GM18505 (cell line): ENCODE data around the gene LUC7L2.
"Not testable (repeated sequence)": the region's sequence is repeated elsewhere in the genome, so short reads cannot be mapped to it uniquely, and the experiment has no call there.

Source experiments
- ATAC-seq: cut with Tn5 transposase; IDR thresholded peaks from one replicate; pipeline ENCODE4 v1.9.1; 2021; ENCODE audit not compliant: unreplicated experiment
- POLR2A ChIP-seq: IDR thresholded peaks from 4 replicates; pipeline ENCODE4 v1.6.1; 2011; ENCODE audit warnings: borderline replicate concordance; ENCODE audit not compliant: insufficient read depth, insufficient read length; ENCODE audit errors: extremely low read depth

Gene LUC7L2

GRCh38 chr7:139340808-139341057 is 19.0 kb upstream of the LUC7L2 start:
- TF ChIP-seq POLR2A: no peak
- no peak for ATAC-seq

DNA sequence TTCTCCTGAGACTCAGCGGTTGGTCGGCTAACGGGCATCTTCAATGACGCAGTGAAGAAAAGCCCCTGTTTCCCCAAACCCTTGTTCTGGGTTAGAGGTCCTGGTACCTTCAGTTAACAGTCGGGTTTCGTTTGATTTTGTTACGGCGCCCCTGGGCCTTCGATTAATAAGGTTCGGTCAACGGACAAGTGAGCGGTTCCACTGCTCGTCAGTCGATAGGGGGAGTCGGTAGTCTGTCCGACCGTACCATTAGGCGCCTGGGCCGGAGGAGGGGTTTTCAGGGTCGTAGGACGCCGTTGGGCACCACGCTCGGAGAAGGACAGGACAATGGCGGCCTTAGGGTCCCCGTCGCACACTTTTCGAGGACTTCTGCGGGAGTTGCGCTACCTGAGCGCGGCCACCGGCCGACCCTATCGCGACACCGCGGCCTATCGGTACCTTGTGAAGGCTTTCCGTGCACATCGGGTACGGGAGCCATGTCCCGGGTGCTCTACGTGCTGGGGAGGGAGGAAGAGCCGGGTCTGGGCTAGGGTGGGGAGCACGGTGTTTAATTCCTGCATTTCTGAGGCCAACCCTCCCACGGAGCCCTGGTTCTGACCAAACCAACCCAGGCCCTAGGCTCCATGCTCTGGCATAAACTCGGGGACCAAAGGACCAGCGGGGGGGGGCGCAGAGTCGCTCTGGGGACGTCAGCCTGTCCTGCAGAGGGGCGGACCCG is 18.5 kb upstream of the LUC7L2 start, which contains the start of gene FMC1:
TSS of gene FMC1 (plus strand) at position 280 of the 718 bp plus-strand sequence. CDS start at position 328, 48 bp downstream.
- peak; percentile 80 for TF ChIP-seq POLR2A
- ATAC-seq: peak; percentile 46

GRCh38 chr7:139341776-139342226 is 17.9 kb upstream of the LUC7L2 start:
- no peak for TF ChIP-seq POLR2A

GRCh38 chr7:139345042-139345441 is 14.7 kb upstream of the LUC7L2 start:
- no peak for ATAC-seq

More at GRCh38 chr7:139341776-139342226, 17.9 kb upstream of the LUC7L2 start:
- ATAC-seq: no peak

GRCh38 chr7:139351027-139351426 is 8.7 kb upstream of the LUC7L2 start:
- no peak for TF ChIP-seq POLR2A
- no peak for ATAC-seq

More at GRCh38 chr7:139345042-139345441, 14.7 kb upstream of the LUC7L2 start:
- no peak for TF ChIP-seq POLR2A

- ATAC-seq: no peak
- no peak for TF ChIP-seq POLR2A
These were observed 5.0 kb upstream of the LUC7L2 start for GRCh38 chr7:139354729-139355128.

DNA sequence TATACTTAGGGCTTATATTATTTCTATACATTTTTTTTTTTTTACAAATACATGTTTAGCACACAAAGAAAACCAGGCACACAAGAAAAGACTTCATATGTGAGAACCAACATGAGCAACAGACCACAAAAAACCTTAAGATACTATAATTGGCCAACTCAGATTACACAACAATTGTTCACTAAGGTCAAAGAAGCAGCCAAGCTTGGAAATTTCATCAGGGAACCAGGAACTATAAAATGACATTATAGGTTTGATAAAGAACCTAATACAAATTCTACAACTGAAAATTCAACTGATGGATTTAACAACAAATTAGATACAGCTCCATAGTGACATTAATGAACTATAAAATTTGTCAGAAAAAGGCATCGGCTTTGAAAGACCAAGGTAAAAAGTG is 4.4 kb upstream of the LUC7L2 start:
- no peak for ATAC-seq
- TF ChIP-seq POLR2A: no peak

DNA sequence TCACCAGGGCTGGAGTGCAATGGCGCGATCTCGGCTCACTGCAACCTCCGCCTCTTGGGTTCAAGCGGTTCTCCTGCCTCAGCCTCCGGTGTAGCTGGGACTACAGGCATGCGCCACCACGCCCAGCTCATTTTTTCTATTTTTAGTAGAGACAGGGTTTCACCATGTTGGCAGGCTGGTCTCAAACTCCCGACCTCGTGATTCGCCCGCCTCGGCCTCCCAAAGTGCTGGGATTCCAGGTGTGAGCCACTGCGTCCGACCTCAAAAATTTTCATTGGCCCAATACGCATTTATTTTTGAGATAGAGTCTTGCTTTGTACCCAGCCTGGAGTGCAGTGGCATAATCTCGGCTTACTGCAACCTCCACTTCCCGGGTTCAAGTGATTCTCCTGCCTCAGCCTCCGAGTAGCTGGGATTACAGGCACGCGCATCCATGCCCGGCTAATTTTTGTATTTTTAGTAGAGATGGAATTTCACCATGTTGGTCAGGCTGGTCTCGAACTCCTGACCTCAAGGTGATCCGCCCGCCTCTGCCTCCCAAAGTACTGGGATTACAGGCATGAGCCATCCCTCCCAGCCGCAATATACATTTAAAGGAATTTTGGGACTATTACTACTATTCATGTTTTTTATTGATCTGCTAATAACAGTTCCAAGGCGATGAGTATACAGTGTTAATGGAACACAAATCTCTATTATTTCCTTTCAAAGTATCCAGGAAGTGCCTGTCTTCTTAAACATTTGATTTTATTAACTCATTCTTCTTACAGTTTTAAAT is 1.8 kb upstream of the LUC7L2 start:
- ATAC-seq: not testable (repeated sequence)

DNA sequence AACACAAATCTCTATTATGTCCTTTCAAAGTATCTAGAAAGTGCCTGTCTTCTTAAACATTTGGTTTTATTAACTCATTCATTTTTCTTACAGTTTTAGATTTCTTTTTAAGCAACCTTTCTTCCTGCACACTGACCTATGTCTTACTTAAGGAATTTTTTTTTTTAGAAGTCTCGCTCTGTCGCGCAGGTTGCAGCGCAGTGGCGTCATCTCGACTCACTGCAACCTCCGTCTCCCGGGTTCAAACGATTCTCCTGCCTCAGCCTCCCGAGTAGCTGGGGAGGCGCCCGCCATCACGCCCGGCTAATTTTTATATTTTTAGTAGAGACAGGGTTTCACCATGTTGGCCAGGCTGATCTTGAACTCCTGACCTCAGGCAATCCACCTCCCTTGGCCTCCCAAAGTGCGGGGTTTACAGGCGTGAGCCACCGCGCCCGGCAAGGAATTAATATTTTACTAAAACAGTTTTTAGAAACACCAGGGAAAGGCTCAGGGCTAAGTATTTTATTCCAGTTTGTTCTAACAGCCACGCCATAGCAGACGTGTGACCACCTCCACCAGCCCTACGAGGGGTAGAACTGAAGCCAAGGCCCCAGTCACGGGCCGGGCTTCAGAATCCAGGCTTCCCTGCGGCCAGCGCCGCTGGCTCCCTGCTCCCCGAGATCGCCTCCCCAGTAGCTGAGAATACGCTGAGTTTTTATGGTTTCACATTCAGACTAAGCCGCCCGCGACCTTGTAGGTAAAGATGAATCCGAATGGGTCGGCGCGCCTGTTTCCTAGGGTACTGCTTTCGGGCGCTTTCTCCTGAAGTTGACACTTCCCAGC is 941 bp upstream of the LUC7L2 start:
- peak; percentile 8 for ATAC-seq
- TF ChIP-seq POLR2A: no peak

DNA sequence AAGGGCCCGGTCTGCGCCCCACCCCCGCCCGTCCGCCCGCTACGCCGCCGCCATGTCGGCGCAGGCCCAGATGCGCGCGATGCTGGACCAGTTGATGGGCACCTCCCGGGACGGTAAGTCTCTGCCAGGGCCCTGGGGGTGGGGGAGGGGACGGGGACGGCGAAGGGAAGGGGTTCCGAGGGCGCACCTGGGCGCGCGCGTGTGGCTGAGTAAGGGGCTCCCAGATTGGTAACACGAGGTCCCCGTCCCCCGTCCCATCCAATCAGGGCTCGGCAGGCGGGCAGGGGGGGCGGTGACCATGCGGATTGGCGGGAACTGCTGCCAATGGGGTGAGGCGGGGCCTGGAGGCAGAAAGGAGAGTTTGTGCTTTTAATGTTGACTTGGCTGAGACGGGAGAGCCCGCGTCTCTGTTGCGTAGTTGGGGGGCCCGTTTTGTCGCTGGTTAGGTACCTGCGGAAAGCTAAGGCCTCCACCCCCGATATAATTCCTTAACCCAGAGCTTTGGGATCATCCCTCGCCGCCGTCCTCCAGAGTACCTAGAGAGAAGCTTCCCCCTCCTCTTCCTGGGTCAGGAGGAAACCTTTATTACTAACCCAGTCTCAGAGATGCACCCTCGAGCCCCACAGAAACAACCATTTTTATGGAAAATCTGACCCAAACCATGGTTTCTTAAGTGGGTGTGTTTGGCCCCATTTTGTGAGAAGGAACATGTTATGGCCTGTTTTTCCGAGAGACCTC is 685 bp downstream of the LUC7L2 start:
- TF ChIP-seq POLR2A: peak; percentile 48
- ATAC-seq: peak; percentile 70

- no peak for ATAC-seq
- TF ChIP-seq POLR2A: no peak
These were observed 1.2 kb downstream of the LUC7L2 start for GRCh38 chr7:139360948-139361307.

GRCh38 chr7:139361523-139361922 is 1.8 kb downstream of the LUC7L2 start:
- no peak for ATAC-seq
- no peak for TF ChIP-seq POLR2A

- ATAC-seq: no peak
- no peak for TF ChIP-seq POLR2A
These were observed 2.6 kb downstream of the LUC7L2 start for GRCh38 chr7:139362302-139362701.
